OCI-LY3 (cell line): ENCODE results near the gene BIRC5.

Experiments used
- EZH2phosphoT487 ChIP-seq: fragments of 200-600 bp; shearing (Covaris generic); IDR thresholded peaks from 2 replicates; pipeline ENCODE4 v1.6.1; 2018; ENCODE audit warnings: antibody characterized with exemption, mixed run types, low read depth
- TF ChIP-seq, protein P1 (sequence below): fragments of 200-600, 300-600 bp; sonication (generic); IDR thresholded peaks from 2 replicates; pipeline ENCODE4 v1.5.1; 2014; ENCODE audit warnings: antibody characterized with exemption, low read length, low read depth

DNA sequence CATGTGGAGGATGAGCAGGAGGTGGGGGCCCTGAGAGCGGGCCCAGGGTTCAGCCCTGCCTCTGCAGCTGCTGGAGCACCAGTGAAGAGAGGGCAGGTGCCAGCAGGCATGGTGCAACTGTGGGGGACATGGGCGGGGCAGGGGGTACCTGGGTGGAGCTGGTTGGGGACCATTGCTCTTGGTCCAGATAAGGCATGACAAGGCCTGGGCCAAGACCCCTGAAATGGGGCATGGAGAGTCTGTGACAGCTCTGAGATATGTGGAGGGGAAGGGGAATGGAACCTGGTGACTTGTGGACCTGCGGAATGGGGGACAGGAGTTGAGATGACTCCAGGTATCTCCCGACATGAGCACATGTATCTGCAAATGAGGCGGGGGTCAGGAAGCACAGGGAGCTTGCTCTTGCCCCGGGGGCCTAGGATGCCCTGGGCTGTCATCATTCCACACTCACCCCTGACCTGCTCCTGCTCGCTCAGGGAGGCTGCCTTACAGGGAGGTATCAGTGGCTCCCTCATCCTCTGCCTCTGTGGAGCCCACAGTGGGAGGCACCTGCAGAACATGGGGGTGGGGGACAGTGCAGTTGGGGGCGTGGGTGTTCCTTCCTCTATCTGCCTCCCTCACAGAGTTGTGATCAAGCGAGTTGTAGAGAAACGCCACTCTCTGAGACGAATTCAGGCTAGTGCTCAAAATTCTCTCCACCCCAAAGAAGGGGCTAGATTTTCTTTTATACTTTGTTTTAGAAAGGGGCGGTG lies 57.5 kb downstream of the BIRC5 start:
- TF ChIP-seq, protein P1, sequence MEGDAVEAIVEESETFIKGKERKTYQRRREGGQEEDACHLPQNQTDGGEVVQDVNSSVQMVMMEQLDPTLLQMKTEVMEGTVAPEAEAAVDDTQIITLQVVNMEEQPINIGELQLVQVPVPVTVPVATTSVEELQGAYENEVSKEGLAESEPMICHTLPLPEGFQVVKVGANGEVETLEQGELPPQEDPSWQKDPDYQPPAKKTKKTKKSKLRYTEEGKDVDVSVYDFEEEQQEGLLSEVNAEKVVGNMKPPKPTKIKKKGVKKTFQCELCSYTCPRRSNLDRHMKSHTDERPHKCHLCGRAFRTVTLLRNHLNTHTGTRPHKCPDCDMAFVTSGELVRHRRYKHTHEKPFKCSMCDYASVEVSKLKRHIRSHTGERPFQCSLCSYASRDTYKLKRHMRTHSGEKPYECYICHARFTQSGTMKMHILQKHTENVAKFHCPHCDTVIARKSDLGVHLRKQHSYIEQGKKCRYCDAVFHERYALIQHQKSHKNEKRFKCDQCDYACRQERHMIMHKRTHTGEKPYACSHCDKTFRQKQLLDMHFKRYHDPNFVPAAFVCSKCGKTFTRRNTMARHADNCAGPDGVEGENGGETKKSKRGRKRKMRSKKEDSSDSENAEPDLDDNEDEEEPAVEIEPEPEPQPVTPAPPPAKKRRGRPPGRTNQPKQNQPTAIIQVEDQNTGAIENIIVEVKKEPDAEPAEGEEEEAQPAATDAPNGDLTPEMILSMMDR, result no peak
- TF ChIP-seq EZH2phosphoT487, result no peak
